Endothelial cell of umbilical vein (primary cell): Measurements from ENCODE around the gene CHID1. TPM values are rescaled to one million over a fixed set of nuclear protein-coding genes. Genes with fewer than 3 reads are reported as not detected.

Experiments
- BruUV-seq: library from RNA; stranded (reverse); fragments of 400-500 nt; replicated peaks from 2 replicates; lab custom pipeline; 2021; lab: Mats Ljungman, UMichigan
- CTCF ChIA-PET: fragments of 300-600, 350-600 bp; sonication (Branson Sonifier 250); formaldehyde crosslinking; loops from one replicate; lab custom pipeline; 2021; ENCODE audit warnings: antibody characterized with exemption, inconsistent platforms; lab: Charles Lee
- POLR2A ChIA-PET: fragments of 300-600, 350-600 bp; sonication (Branson Sonifier 250); formaldehyde crosslinking; loops from one replicate; lab custom pipeline; 2021; ENCODE audit warnings: antibody characterized with exemption, inconsistent platforms; lab: Charles Lee
- DNase-seq: peaks from one replicate; pipeline ENCODE4 v3.0.0-alpha.2; 2011; ENCODE audit warnings: low read depth, low spot score
- FAIRE-seq: peaks from 2 replicates; lab custom pipeline; 2011; peaks lifted over from hg19 to GRCh38; lab: Jason Lieb, UNC
- H2AFZ ChIP-seq: 2 replicates; pipeline ENCODE4 v1.6.0; 2012; ENCODE audit warnings: low read depth, low read length, control low read depth, inconsistent platforms
- H3K27ac ChIP-seq: 2 replicates; pipeline ENCODE4 v1.5.1; 2011; ENCODE audit warnings: low read depth, mild to moderate bottlenecking, control low read depth, low read length, moderate library complexity; ENCODE audit not compliant: insufficient read depth
- H3K27me3 ChIP-seq, 2 experiments: 2 replicates each; pipeline versions ENCODE4 v1.6.0 to v1.6.1; 2011; ENCODE audit warnings: low read length in 2 of 2, mixed read lengths in 1 of 2; ENCODE audit not compliant: control insufficient read depth in 2 of 2, insufficient read depth in 2 of 2
- H3K36me3 ChIP-seq, 2 experiments: 2 replicates in 1 of 2; 3 replicates in 1 of 2; pipeline ENCODE4 v1.5.1; 2011; ENCODE audit warnings: low read length in 2 of 2, mild to moderate bottlenecking in 1 of 2, moderate library complexity in 1 of 2; ENCODE audit not compliant: control insufficient read depth in 2 of 2, insufficient read depth in 2 of 2; ENCODE audit errors: extremely low read depth in 1 of 2
- H3K4me1 ChIP-seq: 3 replicates; pipeline ENCODE4 v1.5.1; 2011; ENCODE audit warnings: mild to moderate bottlenecking, low read length; ENCODE audit not compliant: control insufficient read depth, insufficient read depth; ENCODE audit errors: extremely low read depth
- H3K4me2 ChIP-seq: 2 replicates; pipeline ENCODE4 v1.6.1; 2011; ENCODE audit warnings: low read length, control low read depth, mixed read lengths; ENCODE audit not compliant: insufficient read depth
- H3K4me3 ChIP-seq, 3 experiments: fragments of 200-600 bp in 1 of 3; sonication (generic), shearing (Covaris generic) in 1 of 3; replicated peaks in 1 of 3; 2 replicates each; pipeline ENCODE4 v1.5.1; 2011 to 2016; ENCODE audit warnings: control low read depth in 3 of 3, low read length in 3 of 3, mild to moderate bottlenecking in 2 of 3, inconsistent platforms in 1 of 3, low read depth in 1 of 3, moderate library complexity in 1 of 3; ENCODE audit not compliant: insufficient read depth in 1 of 3
- H3K79me2 ChIP-seq: 2 replicates; pipeline ENCODE4 v1.6.0; 2012; ENCODE audit warnings: low read length, inconsistent platforms; ENCODE audit not compliant: control insufficient read depth, insufficient read depth
- H3K9ac ChIP-seq: replicated peaks from 2 replicates; pipeline ENCODE3; 2011; ENCODE audit warnings: low read length, control low read depth; ENCODE audit not compliant: insufficient read depth; ENCODE audit errors: extremely low read depth
- H3K9me1 ChIP-seq: replicated peaks from 3 replicates; pipeline ENCODE4 v1.6.0; 2011; ENCODE audit warnings: mild to moderate bottlenecking, low read length; ENCODE audit not compliant: control insufficient read depth, insufficient read depth; ENCODE audit errors: extremely low read depth
- H3K9me3 ChIP-seq: replicated peaks from 2 replicates; pipeline ENCODE4 v1.5.1; 2012; ENCODE audit warnings: low read length, inconsistent platforms; ENCODE audit not compliant: control insufficient read depth, insufficient read depth
- H4K20me1 ChIP-seq: replicated peaks from 2 replicates; pipeline ENCODE3; 2011; ENCODE audit warnings: mild to moderate bottlenecking, low read length; ENCODE audit not compliant: control insufficient read depth, insufficient read depth; ENCODE audit errors: extremely low read depth
- EZH2 ChIP-seq: IDR thresholded peaks from 2 replicates; pipeline ENCODE4 v1.6.1; 2012; ENCODE audit warnings: borderline replicate concordance, low read depth, mild to moderate bottlenecking, moderate library complexity, low read length, inconsistent platforms; ENCODE audit not compliant: severe bottlenecking
- FOS ChIP-seq: IDR thresholded peaks from 2 replicates; pipeline ENCODE4 v1.6.1; 2011; ENCODE audit warnings: mild to moderate bottlenecking, low read length, moderate library complexity, borderline replicate concordance; ENCODE audit not compliant: insufficient read depth
- GATA2 ChIP-seq: IDR thresholded peaks from 2 replicates; pipeline ENCODE4 v1.7.0; 2011; ENCODE audit warnings: low read depth, mild to moderate bottlenecking, moderate library complexity, mixed read lengths, low read length; ENCODE audit not compliant: insufficient read length, insufficient read depth
- JUN ChIP-seq: IDR thresholded peaks from 2 replicates; pipeline ENCODE4 v1.6.1; 2011; ENCODE audit warnings: borderline replicate concordance, low read depth; ENCODE audit not compliant: insufficient read length, insufficient read depth
- MYC ChIP-seq: IDR thresholded peaks from one replicate; pipeline ENCODE4 v1.6.1; 2011; ENCODE audit warnings: mild to moderate bottlenecking, low read depth, low read length
- POLR2A ChIP-seq: IDR thresholded peaks from 2 replicates; pipeline ENCODE4 v1.6.1; 2012; ENCODE audit warnings: low read depth, mild to moderate bottlenecking, control low read depth, low read length
- POLR2AphosphoS5 ChIP-seq: IDR thresholded peaks from 2 replicates; pipeline ENCODE4 v1.6.1; 2012; ENCODE audit warnings: low read depth, mild to moderate bottlenecking, control low read depth, low read length, moderate library complexity; ENCODE audit not compliant: insufficient read depth
- dilution Hi-C: fragments of 300-500 bp; cut with MboI; formaldehyde crosslinking; loops from one replicate; pipeline ENCODE4 v1.15.0; 2019; ENCODE audit warnings: low sequenced_read_pairs; ENCODE audit not compliant: extremely low pct_ligation_motif_present
- intact Hi-C: fragments of 100-400 bp; cut with micrococcal nuclease; formaldehyde crosslinking; loops from one replicate; pipeline ENCODE4 v1.10.0; 2022
- polyA plus RNA-seq, 4 experiments: library from polyadenylated mRNA; depleted of rRNA in 3 of 4; stranded (reverse) in 3 of 4; unstranded in 1 of 4; fragments of >200 nt; gene quantifications; 2 replicates each; pipeline versions ENCODE4 v1.2.1 to v1.2.3, GENCODE V29; 2011 to 2012; ENCODE audit warnings: missing spikeins in 1 of 4
- total RNA-seq: library from RNA; stranded (reverse); gene quantifications from 2 replicates; pipeline ENCODE4 v1.2.3, GENCODE V29; 2021
- TF ChIP-seq, protein P1 (sequence below), 2 donors: IDR thresholded peaks; 1 replicate in 1 of 2; 2 replicates in 1 of 2; pipeline ENCODE4 v1.5.1; 2011; ENCODE audit warnings: low read length in 2 of 2, mild to moderate bottlenecking in 2 of 2, moderate library complexity in 2 of 2, control low read depth in 1 of 2, inconsistent platforms in 1 of 2, low read depth in 1 of 2; ENCODE audit not compliant: insufficient read depth in 1 of 2; ENCODE audit errors: extremely low read depth in 1 of 2
- TF ChIP-seq, protein P2 (sequence below): IDR thresholded peaks from 2 replicates; pipeline ENCODE4 v1.6.1; 2011; ENCODE audit not compliant: insufficient read depth, insufficient read length

The CHID1 gene
- total and polyA plus RNA-seq, 2 donors (not counting 3 experiments of a cell fraction or from before 2014, with no cell fraction given): 89.8 to 107 TPM

GRCh38 chr11:834371-835316, 76.0 kb downstream of the CHID1 start:
- Histone ChIP-seq H3K9me3 (no peaks in the 10 kb centered on the region), H4K20me1 (no peaks in the 10 kb centered on the region), H3K9me1 (no peaks in the 10 kb centered on the region), H3K27ac (peak overlapping the region; percentile 79), H3K79me2 (peaks cover 44% of the 10 kb centered on the region), H3K27me3 (no peaks in the 10 kb centered on the region), H3K4me1 (peaks cover 37% of the 10 kb centered on the region), H3K9ac (peak overlapping the region; percentile 85), H3K4me2 (peak overlapping the region; percentile 75), H2AFZ (no peak overlapping the region), H3K36me3 (peaks cover 22 to 35% of the 10 kb centered on the region in 2 experiments), H3K4me3 (peak overlapping the region; percentile 6 to 70 (median 67))
- POLR2A ChIA-PET: interaction anchor here (0.8 to 3.3 kb wide), 4 partner anchors 9 to 38 kb away, joined by 3 to 25 read pairs (median 8); partner anchors contain the start of genes PNPLA2, POLR2L and TSPAN4
- dilution Hi-C loops (no loop called here), intact Hi-C loops (loop anchor here (1.0 to 2.0 kb wide), 2 partner anchors 10 to 16 kb away; partner anchors contain the start of gene PNPLA2)
- FAIRE-seq (peak; percentile 98), DNase-seq (peak; percentile 93)
- TF ChIP-seq POLR2AphosphoS5 (peak; percentile 95), MYC (peak; percentile 49), GATA2 (no peak), JUN (peak; percentile 64), EZH2 (no peak), POLR2A (peak; percentile 76), FOS (peak; percentile 94)
- TF ChIP-seq, protein P1, sequence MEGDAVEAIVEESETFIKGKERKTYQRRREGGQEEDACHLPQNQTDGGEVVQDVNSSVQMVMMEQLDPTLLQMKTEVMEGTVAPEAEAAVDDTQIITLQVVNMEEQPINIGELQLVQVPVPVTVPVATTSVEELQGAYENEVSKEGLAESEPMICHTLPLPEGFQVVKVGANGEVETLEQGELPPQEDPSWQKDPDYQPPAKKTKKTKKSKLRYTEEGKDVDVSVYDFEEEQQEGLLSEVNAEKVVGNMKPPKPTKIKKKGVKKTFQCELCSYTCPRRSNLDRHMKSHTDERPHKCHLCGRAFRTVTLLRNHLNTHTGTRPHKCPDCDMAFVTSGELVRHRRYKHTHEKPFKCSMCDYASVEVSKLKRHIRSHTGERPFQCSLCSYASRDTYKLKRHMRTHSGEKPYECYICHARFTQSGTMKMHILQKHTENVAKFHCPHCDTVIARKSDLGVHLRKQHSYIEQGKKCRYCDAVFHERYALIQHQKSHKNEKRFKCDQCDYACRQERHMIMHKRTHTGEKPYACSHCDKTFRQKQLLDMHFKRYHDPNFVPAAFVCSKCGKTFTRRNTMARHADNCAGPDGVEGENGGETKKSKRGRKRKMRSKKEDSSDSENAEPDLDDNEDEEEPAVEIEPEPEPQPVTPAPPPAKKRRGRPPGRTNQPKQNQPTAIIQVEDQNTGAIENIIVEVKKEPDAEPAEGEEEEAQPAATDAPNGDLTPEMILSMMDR (IDR thresholded peaks at IDR 0.05; ENCODE audit: extremely low read depth in 1 of 2, insufficient read depth in 1 of 2, low read depth in 1 of 2, low read length in 2 of 2): no peak
- TF ChIP-seq, protein P2, sequence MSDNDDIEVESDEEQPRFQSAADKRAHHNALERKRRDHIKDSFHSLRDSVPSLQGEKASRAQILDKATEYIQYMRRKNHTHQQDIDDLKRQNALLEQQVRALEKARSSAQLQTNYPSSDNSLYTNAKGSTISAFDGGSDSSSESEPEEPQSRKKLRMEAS: no peak
- BruUV-seq: TSS peak; percentile 63
- CTCF ChIA-PET: interaction anchor here (1.3 to 2.9 kb wide), 4 partner anchors 10 to 30 kb away, joined by 3 to 19 read pairs (median 8); partner anchors contain the start of genes PIDD1, PNPLA2 and TSPAN4
